ENCODE data around the gene PPP3CA.

GRCh38 chr4:101178731-101179130, 168.6 kb downstream of the PPP3CA start:
- TF ChIP-seq POLR2A (IDR thresholded peaks at IDR 0.05; ENCODE audit: low read depth, low read length) (no peak), POLR2AphosphoS5 (IDR thresholded peaks at IDR 0.05; ENCODE audit: low read depth, low read length) (no peak)
